GM19099 (cell line): Measurements from ENCODE around the gene KAT2B.

Experiments
- POLR2A ChIP-seq: IDR thresholded peaks from 3 replicates; pipeline ENCODE4 v1.6.1; 2011; ENCODE audit warnings: low read depth; ENCODE audit not compliant: insufficient read length; ENCODE audit errors: extremely low read depth

Gene KAT2B

DNA sequence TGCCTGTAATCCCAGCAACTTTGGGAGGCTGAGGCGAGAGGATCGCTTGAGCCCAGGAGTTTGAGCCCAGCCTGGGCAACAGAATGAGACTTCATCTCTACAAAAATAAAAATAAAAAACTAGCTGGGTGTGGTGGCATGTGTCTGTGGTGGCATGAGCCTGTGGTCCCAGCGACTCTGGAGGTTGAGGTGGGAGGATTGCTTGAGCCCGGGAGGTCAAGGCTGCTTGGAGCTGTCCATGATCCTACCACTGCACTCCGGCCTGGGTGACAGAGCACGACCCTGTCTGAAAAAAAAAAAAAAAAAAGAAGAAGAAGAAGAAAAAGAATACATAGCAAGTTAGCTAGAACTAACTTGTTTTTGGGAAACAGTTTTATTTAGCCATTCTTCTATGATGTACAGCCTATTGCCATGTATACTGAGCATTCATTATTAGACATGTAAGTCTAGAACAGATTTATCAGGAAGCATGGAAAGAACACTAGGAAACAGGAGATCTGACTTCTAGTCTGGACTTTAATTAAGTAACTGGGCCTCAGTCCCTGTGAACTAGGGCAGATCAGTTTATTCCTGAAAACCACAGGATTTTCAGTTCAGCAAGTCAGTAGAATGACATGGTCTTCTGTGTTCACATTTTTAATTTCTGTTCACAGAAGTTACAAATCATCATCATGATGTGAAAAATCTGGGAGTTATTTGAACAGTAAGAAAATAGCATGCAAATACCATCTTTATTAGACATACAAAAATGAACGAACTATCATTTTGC is 65.5 kb downstream of the KAT2B start:
- TF ChIP-seq POLR2A = no peak

DNA sequence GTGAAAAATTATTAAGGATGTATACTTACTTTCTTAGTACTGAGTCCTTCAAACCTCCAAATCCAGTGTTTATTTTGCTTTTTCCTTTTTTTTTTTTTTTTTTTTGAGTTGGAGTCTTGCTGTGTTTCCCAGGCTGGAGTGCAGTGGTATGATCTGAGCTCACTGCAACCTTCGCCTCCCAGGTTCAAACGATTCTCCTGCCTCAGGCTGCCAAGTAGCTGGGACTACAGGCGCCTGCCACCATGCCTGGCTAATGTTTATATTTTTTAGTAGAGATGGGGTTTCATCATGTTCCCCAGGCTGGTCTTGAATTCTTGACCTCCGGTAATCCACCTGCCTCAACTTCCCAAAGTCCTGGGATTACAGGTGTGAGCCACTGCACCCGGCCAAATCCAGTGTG is 67.5 kb downstream of the KAT2B start:
- TF ChIP-seq POLR2A = no peak

- no peak for TF ChIP-seq POLR2A
Observed at GRCh38 chr3:20108869-20109268, 68.6 kb downstream of the KAT2B start.

DNA sequence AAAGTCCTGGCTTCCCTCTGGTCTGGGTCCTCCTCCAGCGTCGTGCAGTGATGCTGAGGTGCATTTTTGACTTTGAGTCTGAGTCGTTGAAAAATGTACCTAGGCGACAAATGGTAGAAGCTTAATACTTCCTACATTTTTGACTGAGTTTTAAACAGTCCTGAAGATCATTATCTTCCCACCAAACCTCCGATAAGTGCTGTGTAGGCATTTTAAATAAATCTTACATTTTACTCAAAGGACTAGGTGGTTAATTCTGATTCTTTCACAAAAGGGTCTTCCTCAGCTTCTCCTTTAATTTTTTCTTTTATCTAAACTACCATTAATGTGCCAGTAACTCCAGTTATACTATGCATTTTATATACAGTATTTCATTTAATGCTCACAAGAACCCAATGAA is 70.6 kb downstream of the KAT2B start:
- TF ChIP-seq POLR2A = no peak

GRCh38 chr3:20111836-20112235 is 71.6 kb downstream of the KAT2B start:
- TF ChIP-seq POLR2A = no peak

- TF ChIP-seq POLR2A = no peak
Observed at GRCh38 chr3:20121088-20121487, 80.8 kb downstream of the KAT2B start.

GRCh38 chr3:20123131-20123652 is 82.9 kb downstream of the KAT2B start:
- TF ChIP-seq POLR2A = no peak

DNA sequence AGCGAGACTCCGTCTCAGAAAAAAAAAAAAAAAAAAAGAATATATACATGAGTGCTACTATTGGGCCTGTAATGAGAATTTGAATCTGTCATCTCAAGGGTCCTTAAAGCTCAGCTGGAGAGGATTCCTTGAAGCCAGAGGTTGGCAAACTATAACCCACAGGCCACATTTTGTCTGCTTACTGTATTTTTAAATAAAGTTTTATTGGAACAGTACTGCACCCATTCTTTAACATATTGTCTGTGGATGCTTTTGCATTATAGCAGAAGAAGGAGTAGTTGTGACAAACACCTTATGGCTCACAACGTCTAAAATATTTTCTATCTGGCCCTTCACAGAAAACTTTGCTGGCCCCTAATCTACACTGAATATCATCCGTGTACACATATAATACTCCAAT is 85.0 kb downstream of the KAT2B start:
- TF ChIP-seq POLR2A = no peak

GRCh38 chr3:20125897-20126296 is 85.7 kb downstream of the KAT2B start:
- TF ChIP-seq POLR2A = no peak

DNA sequence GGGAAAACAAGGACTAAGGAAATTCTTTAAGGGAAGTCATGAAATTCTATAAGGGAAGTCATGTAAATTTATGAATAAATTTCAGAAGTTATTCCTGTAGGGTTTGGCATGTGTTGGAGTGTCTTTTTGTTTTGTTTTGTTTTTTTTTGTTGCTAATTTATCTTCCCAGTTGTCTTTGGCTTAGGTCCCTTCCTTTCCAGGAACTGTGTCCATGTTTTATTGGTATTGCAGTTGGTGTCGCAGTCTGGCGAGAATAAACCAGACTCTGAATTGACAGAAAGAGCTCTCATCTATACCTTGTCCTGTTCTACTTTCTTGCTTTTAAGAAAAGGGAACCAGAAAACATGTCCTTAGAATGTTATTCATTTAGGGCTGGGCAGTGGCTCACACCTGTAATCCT is 88.1 kb downstream of the KAT2B start:
- TF ChIP-seq POLR2A = no peak

GRCh38 chr3:20130106-20130505 is 89.9 kb downstream of the KAT2B start:
- no peak for TF ChIP-seq POLR2A

GRCh38 chr3:20136231-20136630 is 96.0 kb downstream of the KAT2B start:
- TF ChIP-seq POLR2A = no peak

- no peak for TF ChIP-seq POLR2A
Observed at GRCh38 chr3:20137647-20138046, 97.4 kb downstream of the KAT2B start.

GRCh38 chr3:20140881-20141280 is 100.6 kb downstream of the KAT2B start:
- no peak for TF ChIP-seq POLR2A

DNA sequence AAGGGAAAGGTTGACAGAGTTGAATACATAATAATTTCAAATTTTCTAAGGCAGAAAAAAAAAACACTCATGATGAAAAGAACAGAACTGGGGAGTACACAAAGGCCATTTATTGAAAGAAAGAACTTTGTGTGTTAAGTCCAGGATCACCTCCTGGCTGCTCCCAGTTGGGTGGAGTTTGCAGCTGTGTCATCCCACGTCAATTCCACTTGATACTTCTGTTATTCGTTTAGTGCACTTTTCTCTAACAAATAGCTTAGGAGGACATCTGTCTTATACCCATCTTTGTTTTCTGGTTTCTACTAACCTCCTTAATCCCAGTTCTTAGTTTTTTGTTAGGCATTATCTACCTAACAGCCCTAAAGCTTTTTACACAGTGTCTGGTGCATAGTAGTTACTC is 101.1 kb downstream of the KAT2B start:
- TF ChIP-seq POLR2A = no peak

DNA sequence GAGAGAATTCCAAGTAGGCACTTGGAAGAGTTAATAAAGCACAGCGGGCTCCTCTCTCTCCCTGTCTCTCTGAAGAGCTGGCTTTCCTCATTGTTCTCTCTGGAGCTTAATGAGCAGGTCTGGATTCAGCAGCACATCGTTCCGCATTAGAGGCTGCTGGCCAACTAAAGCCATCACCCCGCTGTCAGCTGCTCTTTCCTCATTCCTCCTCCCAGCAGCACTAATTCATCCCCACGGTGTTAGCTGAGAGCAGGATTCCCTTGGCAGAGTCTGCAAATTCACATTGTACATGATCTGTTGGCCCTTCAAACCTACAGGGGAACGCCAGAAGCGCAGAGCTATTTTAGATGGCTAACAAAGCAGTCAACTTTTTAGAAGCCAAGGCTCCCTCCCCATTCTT is 101.6 kb downstream of the KAT2B start:
- TF ChIP-seq POLR2A = no peak

DNA sequence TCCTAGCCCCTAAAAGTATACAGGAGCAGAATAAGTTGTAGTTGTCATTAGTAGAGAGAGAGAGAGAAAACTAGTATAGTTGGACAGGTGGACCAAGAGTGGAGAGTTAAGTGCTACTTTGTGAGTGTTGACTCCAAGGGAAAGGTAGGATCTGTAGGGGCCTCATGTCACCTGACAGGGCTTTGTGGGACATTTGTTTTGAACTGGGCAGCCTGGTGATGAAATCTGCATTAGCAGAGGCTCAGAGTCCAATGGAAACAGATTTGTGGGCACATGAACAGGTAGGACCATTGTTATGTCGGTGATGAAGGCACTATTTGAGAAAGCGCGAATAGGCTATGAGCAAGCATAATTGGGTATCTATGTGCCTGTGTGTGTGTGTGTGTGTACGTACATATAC is 102.3 kb downstream of the KAT2B start:
- no peak for TF ChIP-seq POLR2A

DNA sequence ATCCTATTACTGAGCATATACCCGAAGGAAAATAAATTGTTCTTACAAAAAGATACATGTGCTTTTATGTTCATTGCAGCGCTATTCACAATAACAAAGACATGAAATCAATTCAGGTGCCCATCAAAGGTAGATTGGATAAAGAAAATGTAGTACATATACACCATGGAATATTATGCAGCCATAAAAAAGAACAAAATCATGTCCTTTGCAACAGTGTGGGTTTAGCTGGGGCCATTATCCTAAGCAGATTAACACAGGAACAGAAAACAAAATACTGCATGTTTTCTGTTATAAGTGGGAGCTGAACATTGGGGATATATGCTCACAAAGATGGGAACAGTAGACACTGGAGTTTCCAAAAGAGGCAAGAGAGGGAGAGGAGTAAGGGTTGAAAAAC is 103.3 kb downstream of the KAT2B start:
- TF ChIP-seq POLR2A = no peak

- TF ChIP-seq POLR2A = no peak
Observed at GRCh38 chr3:20145874-20146273, 105.6 kb downstream of the KAT2B start.
